HepG2 (cell line): ENCODE data around the gene CDKL5. TPM values are rescaled to one million over a fixed set of nuclear protein-coding genes. Genes with fewer than 3 reads are reported as not detected.

Experiments
- ATAC-seq: fragments of 200-7000 bp; cut with Tn5 transposase; 3 replicates; pipeline ENCODE4 v1.9.1; 2020; ENCODE audit warnings: mild to moderate bottlenecking, moderate library complexity
- BruUV-seq: library from RNA; stranded (reverse); fragments of 400-500 nt; replicated peaks from 2 replicates; lab custom pipeline; 2021; lab: Mats Ljungman, UMichigan
- CTCF ChIA-PET: fragments of 300-600 bp; formaldehyde crosslinking; extraction: SDS; loops from one replicate; lab custom pipeline; 2021; ENCODE audit warnings: low total read pairs, inconsistent platforms, low intra/inter-chr PET ratio; lab: Yijun Ruan, JAX
- POLR2A ChIA-PET: fragments of 350-600 bp; sonication (Branson Sonifier 250); formaldehyde crosslinking; loops from one replicate; lab custom pipeline; 2020; ENCODE audit warnings: antibody characterized with exemption, inconsistent platforms; lab: Yijun Ruan, JAX
- DNase-seq: peaks from one replicate; pipeline ENCODE4 v3.0.0-alpha.2; 2015; ENCODE audit warnings: low spot score
- FAIRE-seq: peaks from 3 replicates; lab custom pipeline; 2011; peaks lifted over from hg19 to GRCh38; lab: Jason Lieb, UNC
- H2AFZ ChIP-seq: one replicate; pipeline ENCODE4 v1.6.1; 2011; ENCODE audit warnings: low read length, inconsistent platforms
- H3K27ac ChIP-seq: fragments of 300-600 bp; 3 replicates; pipeline ENCODE4 v1.8.0; 2011; ENCODE audit warnings: mixed run types, mild to moderate bottlenecking, mixed read lengths, low read length, inconsistent platforms; ENCODE audit not compliant: insufficient read depth; ENCODE audit errors: extremely low read length
- H3K27me3 ChIP-seq, 2 experiments: fragments of 200-600 bp in 1 of 2; 2 replicates in 1 of 2; 3 replicates in 1 of 2; pipeline versions ENCODE4 v1.6.0 to v1.8.0; 2011; ENCODE audit warnings: low read length in 2 of 2, mild to moderate bottlenecking in 2 of 2, moderate library complexity in 2 of 2, inconsistent platforms in 1 of 2; ENCODE audit not compliant: insufficient read depth in 2 of 2, control insufficient read depth in 1 of 2
- H3K36me3 ChIP-seq, 2 experiments: fragments of 200-600 bp in 1 of 2; replicated peaks in 1 of 2; 2 replicates in 1 of 2; 3 replicates in 1 of 2; pipeline versions ENCODE4 v1.5.1 to v1.8.0; 2011; ENCODE audit warnings: low read length in 2 of 2, inconsistent platforms in 1 of 2; ENCODE audit not compliant: insufficient read depth in 2 of 2, control insufficient read depth in 1 of 2
- H3K4me1 ChIP-seq: 2 replicates; pipeline ENCODE4 v1.5.1; 2012; ENCODE audit warnings: low read length, inconsistent platforms; ENCODE audit not compliant: insufficient read depth
- H3K4me2 ChIP-seq: 2 replicates; pipeline ENCODE4 v1.6.0; 2011; ENCODE audit warnings: low read depth, low read length, inconsistent platforms
- H3K4me3 ChIP-seq, 3 experiments: fragments of 200-600 bp in 1 of 3; sonication (generic), shearing (Covaris generic) in 1 of 3; replicated peaks in 1 of 3; 2 replicates each; pipeline ENCODE4 v1.5.1; 2011 to 2016; ENCODE audit warnings: low read length in 3 of 3, inconsistent platforms in 2 of 3, low read depth in 2 of 3, mild to moderate bottlenecking in 2 of 3, control low read depth in 1 of 3, mixed read lengths in 1 of 3; ENCODE audit not compliant: insufficient read depth in 1 of 3
- H3K79me2 ChIP-seq: one replicate; pipeline ENCODE4 v1.6.1; 2011; ENCODE audit warnings: low read length, inconsistent platforms; ENCODE audit not compliant: insufficient read depth
- H3K9ac ChIP-seq: 2 replicates; pipeline ENCODE4 v1.6.0; 2011; ENCODE audit warnings: mild to moderate bottlenecking, low read depth, low read length, inconsistent platforms; ENCODE audit not compliant: insufficient read depth
- H3K9me3 ChIP-seq: 2 replicates; pipeline ENCODE4 v1.5.1; 2012; ENCODE audit warnings: mild to moderate bottlenecking, low read length
- H4K20me1 ChIP-seq: 2 replicates; pipeline ENCODE4 v1.6.0; 2011; ENCODE audit warnings: inconsistent platforms, mild to moderate bottlenecking, low read length, moderate library complexity; ENCODE audit not compliant: insufficient read depth
- MEIS1 ChIP-seq: sonication (generic); formaldehyde crosslinking; IDR thresholded peaks from 2 replicates; pipeline ENCODE4 v1.9.0; 2021; ENCODE audit warnings: mild to moderate bottlenecking, missing genetic modification reagents, moderate library complexity, borderline replicate concordance
- ZBTB8A ChIP-seq: sonication (generic); formaldehyde crosslinking; IDR thresholded peaks from 2 replicates; pipeline ENCODE4 v1.4.0; 2020; ENCODE audit warnings: mild to moderate bottlenecking, low read depth, missing genetic modification reagents, borderline replicate concordance
- ZNF274 ChIP-seq: sonication (generic); formaldehyde crosslinking; IDR thresholded peaks from 2 replicates; pipeline ENCODE4 v1.5.1; 2020; ENCODE audit warnings: mild to moderate bottlenecking, missing genetic modification reagents
- WGBS: methylation state at CpG from one replicate; pipeline ENCODE4 v1.1.6; 2017; ENCODE audit warnings: low lambda C conversion rate; 5-methylcytosine and 5-hydroxymethylcytosine counted together
- in situ Hi-C: cut with HindIII; loops from 2 replicates; pipeline ENCODE4 v1.10.0; 2017; ENCODE audit warnings: low pct_unique_long_range_greater_than_20kb; ENCODE audit not compliant: extremely low pct_ligation_motif_present
- intact Hi-C: fragments of 100-400 bp; cut with micrococcal nuclease; formaldehyde crosslinking; loops from one replicate; pipeline ENCODE4 v1.10.0; 2022; ENCODE audit not compliant: unreplicated experiment
- polyA plus RNA-seq, 8 experiments: library from polyadenylated mRNA; depleted of rRNA in 3 of 8; stranded (reverse) in 7 of 8; unstranded in 1 of 8; fragments of >200 nt; fragmentation: Illumina TruSeq in 4 of 8; extraction: Trizol in 4 of 8; gene quantifications; 2 replicates each; pipeline versions ENCODE4 v1.2.1 to v1.2.3, GENCODE V29; 2011 to 2016; ENCODE audit warnings: low read depth in 4 of 8, missing spikeins in 1 of 8, mixed read lengths in 1 of 8; ENCODE audit not compliant: insufficient read depth in 1 of 8
- total RNA-seq, 5 experiments: library from RNA; depleted of rRNA; stranded (reverse); fragments of >200 nt; fragmentation: Illumina TruSeq; extraction: Trizol; gene quantifications; 2 replicates each; pipeline ENCODE4 v1.2.3, GENCODE V29; 2016; ENCODE audit warnings: low read depth in 1 of 5
- TF ChIP-seq, protein P1 (sequence below): sonication (generic); formaldehyde crosslinking; conservative IDR thresholded peaks from 2 replicates; pipeline ENCODE4 v1.4.0; 2020; ENCODE audit warnings: mild to moderate bottlenecking, missing genetic modification reagents, moderate library complexity
- TF ChIP-seq, protein P2 (sequence below): sonication (generic); formaldehyde crosslinking; IDR thresholded peaks from 2 replicates; pipeline ENCODE4 v1.9.0; 2021; ENCODE audit warnings: missing genetic modification reagents, mild to moderate bottlenecking, borderline replicate concordance
- TF ChIP-seq, protein P3 (sequence below): sonication (generic); formaldehyde crosslinking; IDR thresholded peaks from 2 replicates; pipeline ENCODE4 v1.5.0; 2020; ENCODE audit warnings: mild to moderate bottlenecking, missing genetic modification reagents, borderline replicate concordance
- TF ChIP-seq, protein P4 (sequence below): sonication (generic); formaldehyde crosslinking; IDR thresholded peaks from 2 replicates; pipeline ENCODE4 v1.5.0; 2020; ENCODE audit warnings: missing genetic modification reagents
- TF ChIP-seq, protein P5 (sequence below): sonication (generic); formaldehyde crosslinking; IDR thresholded peaks from 2 replicates; pipeline ENCODE4 v1.5.0; 2020; ENCODE audit warnings: mild to moderate bottlenecking, low read depth, missing genetic modification reagents, borderline replicate concordance
- TF ChIP-seq, protein P6 (sequence below): sonication (generic); formaldehyde crosslinking; IDR thresholded peaks from 2 replicates; pipeline ENCODE4 v1.4.0; 2020; ENCODE audit warnings: missing genetic modification reagents

Gene CDKL5
- total and polyA plus RNA-seq, 2 of the 13 experiments (the other 11 are each of a cell fraction or from before 2014, with no cell fraction given) = 2.8 to 7.0 TPM

DNA sequence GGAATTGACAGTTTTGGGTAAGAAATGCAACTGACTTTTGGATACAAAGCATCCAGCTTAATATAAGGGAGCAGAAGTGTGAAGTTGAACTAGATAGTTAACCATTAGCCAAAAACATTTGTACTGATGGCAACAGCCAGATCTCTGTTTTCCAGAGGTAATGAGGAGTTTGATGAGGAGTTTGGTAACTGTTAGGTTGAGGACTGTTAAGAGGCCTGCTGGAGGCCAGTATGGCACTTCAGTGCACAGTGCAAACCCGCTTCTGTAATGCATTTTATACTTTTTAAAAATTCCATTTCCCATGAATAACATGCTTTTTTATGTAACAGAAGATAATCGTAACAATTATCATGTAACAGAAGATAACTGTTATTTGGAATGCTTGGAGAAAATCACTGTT is 30.0 kb downstream of the CDKL5 start:
- CTCF ChIA-PET = no interaction called here
- no peaks in the 10 kb centered on the region for H3K36me3 ChIP-seq
- no peak overlapping the region for H3K4me3 ChIP-seq
- H3K79me2 ChIP-seq = peaks cover 12% of the 10 kb centered on the region
- no peaks in the 10 kb centered on the region for H4K20me1 ChIP-seq
- no peak overlapping the region for H3K27ac ChIP-seq
- H3K4me2 ChIP-seq = no peak overlapping the region
- in situ Hi-C loops = no loop called here
- H3K9me3 ChIP-seq = no peaks in the 10 kb centered on the region
- intact Hi-C loops = no loop called here
- DNase-seq (no peak), ATAC-seq (no peak), FAIRE-seq (no peak)
- BruUV-seq = no TSS peak
- no peak overlapping the region for H3K9ac ChIP-seq
- POLR2A ChIA-PET = no interaction called here
- H3K4me1 ChIP-seq = peaks cover 11% of the 10 kb centered on the region
- no peaks in the 10 kb centered on the region for H3K27me3 ChIP-seq
- H2AFZ ChIP-seq = no peak overlapping the region
- 97% methylated on average over 2 of the region's 2 CpGs for WGBS
- TF ChIP-seq, protein P1, sequence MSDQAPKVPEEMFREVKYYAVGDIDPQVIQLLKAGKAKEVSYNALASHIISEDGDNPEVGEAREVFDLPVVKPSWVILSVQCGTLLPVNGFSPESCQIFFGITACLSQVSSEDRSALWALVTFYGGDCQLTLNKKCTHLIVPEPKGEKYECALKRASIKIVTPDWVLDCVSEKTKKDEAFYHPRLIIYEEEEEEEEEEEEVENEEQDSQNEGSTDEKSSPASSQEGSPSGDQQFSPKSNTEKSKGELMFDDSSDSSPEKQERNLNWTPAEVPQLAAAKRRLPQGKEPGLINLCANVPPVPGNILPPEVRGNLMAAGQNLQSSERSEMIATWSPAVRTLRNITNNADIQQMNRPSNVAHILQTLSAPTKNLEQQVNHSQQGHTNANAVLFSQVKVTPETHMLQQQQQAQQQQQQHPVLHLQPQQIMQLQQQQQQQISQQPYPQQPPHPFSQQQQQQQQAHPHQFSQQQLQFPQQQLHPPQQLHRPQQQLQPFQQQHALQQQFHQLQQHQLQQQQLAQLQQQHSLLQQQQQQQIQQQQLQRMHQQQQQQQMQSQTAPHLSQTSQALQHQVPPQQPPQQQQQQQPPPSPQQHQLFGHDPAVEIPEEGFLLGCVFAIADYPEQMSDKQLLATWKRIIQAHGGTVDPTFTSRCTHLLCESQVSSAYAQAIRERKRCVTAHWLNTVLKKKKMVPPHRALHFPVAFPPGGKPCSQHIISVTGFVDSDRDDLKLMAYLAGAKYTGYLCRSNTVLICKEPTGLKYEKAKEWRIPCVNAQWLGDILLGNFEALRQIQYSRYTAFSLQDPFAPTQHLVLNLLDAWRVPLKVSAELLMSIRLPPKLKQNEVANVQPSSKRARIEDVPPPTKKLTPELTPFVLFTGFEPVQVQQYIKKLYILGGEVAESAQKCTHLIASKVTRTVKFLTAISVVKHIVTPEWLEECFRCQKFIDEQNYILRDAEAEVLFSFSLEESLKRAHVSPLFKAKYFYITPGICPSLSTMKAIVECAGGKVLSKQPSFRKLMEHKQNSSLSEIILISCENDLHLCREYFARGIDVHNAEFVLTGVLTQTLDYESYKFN (CRISPR knock-in tag) = no peak
- TF ChIP-seq ZBTB8A (CRISPR knock-in tag) (no peak), ZNF274 (CRISPR knock-in tag) (no peak), MEIS1 (CRISPR knock-in tag) (no peak)
- TF ChIP-seq, protein P2, sequence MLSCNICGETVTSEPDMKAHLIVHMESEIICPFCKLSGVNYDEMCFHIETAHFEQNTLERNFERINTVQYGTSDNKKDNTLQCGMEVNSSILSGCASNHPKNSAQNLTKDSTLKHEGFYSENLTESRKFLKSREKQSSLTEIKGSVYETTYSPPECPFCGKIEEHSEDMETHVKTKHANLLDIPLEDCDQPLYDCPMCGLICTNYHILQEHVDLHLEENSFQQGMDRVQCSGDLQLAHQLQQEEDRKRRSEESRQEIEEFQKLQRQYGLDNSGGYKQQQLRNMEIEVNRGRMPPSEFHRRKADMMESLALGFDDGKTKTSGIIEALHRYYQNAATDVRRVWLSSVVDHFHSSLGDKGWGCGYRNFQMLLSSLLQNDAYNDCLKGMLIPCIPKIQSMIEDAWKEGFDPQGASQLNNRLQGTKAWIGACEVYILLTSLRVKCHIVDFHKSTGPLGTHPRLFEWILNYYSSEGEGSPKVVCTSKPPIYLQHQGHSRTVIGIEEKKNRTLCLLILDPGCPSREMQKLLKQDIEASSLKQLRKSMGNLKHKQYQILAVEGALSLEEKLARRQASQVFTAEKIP (CRISPR knock-in tag) = no peak
- TF ChIP-seq, protein P3, sequence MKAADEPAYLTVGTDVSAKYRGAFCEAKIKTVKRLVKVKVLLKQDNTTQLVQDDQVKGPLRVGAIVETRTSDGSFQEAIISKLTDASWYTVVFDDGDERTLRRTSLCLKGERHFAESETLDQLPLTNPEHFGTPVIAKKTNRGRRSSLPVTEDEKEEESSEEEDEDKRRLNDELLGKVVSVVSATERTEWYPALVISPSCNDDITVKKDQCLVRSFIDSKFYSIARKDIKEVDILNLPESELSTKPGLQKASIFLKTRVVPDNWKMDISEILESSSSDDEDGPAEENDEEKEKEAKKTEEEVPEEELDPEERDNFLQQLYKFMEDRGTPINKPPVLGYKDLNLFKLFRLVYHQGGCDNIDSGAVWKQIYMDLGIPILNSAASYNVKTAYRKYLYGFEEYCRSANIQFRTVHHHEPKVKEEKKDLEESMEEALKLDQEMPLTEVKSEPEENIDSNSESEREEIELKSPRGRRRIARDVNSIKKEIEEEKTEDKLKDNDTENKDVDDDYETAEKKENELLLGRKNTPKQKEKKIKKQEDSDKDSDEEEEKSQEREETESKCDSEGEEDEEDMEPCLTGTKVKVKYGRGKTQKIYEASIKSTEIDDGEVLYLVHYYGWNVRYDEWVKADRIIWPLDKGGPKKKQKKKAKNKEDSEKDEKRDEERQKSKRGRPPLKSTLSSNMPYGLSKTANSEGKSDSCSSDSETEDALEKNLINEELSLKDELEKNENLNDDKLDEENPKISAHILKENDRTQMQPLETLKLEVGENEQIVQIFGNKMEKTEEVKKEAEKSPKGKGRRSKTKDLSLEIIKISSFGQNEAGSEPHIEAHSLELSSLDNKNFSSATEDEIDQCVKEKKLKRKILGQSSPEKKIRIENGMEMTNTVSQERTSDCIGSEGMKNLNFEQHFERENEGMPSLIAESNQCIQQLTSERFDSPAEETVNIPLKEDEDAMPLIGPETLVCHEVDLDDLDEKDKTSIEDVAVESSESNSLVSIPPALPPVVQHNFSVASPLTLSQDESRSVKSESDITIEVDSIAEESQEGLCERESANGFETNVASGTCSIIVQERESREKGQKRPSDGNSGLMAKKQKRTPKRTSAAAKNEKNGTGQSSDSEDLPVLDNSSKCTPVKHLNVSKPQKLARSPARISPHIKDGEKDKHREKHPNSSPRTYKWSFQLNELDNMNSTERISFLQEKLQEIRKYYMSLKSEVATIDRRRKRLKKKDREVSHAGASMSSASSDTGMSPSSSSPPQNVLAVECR (CRISPR knock-in tag) = no peak
- TF ChIP-seq, protein P4, sequence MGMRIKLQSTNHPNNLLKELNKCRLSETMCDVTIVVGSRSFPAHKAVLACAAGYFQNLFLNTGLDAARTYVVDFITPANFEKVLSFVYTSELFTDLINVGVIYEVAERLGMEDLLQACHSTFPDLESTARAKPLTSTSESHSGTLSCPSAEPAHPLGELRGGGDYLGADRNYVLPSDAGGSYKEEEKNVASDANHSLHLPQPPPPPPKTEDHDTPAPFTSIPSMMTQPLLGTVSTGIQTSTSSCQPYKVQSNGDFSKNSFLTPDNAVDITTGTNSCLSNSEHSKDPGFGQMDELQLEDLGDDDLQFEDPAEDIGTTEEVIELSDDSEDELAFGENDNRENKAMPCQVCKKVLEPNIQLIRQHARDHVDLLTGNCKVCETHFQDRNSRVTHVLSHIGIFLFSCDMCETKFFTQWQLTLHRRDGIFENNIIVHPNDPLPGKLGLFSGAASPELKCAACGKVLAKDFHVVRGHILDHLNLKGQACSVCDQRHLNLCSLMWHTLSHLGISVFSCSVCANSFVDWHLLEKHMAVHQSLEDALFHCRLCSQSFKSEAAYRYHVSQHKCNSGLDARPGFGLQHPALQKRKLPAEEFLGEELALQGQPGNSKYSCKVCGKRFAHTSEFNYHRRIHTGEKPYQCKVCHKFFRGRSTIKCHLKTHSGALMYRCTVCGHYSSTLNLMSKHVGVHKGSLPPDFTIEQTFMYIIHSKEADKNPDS = no peak
- TF ChIP-seq, protein P5, sequence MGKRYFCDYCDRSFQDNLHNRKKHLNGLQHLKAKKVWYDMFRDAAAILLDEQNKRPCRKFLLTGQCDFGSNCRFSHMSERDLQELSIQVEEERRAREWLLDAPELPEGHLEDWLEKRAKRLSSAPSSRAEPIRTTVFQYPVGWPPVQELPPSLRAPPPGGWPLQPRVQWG = no peak
- TF ChIP-seq, protein P6, sequence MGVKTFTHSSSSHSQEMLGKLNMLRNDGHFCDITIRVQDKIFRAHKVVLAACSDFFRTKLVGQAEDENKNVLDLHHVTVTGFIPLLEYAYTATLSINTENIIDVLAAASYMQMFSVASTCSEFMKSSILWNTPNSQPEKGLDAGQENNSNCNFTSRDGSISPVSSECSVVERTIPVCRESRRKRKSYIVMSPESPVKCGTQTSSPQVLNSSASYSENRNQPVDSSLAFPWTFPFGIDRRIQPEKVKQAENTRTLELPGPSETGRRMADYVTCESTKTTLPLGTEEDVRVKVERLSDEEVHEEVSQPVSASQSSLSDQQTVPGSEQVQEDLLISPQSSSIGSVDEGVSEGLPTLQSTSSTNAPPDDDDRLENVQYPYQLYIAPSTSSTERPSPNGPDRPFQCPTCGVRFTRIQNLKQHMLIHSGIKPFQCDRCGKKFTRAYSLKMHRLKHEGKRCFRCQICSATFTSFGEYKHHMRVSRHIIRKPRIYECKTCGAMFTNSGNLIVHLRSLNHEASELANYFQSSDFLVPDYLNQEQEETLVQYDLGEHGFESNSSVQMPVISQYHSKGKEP (CRISPR knock-in tag) = no peak
